ENCODE measurements around the gene PPP4R1.
"Not testable (repeated sequence)": the region's sequence is repeated elsewhere in the genome, so short reads cannot be mapped to it uniquely, and the experiment has no call there.

The PPP4R1 gene

GRCh38 chr18:9614401-9615279 is at the start of gene PPP4R1:
PPP4R1 (minus strand) TSS chr18:9614559; CDS start chr18:9614484, 75 bp downstream.
- DNase-seq (ENCODE audit: low read depth), result peak; percentile 72

- no peak for DNase-seq (ENCODE audit: low read depth)
Measured at GRCh38 chr18:9663377-9663776, 49.0 kb upstream of the PPP4R1 start.

- DNase-seq (ENCODE audit: low read depth), result peak; percentile 61
Measured at GRCh38 chr18:9661564-9661963, 47.2 kb upstream of the PPP4R1 start.

- peak; percentile 26 for DNase-seq (ENCODE audit: low read depth)
Measured at GRCh38 chr18:9659499-9660375, 45.4 kb upstream of the PPP4R1 start.

GRCh38 chr18:9658087-9658641 is 43.8 kb upstream of the PPP4R1 start:
- DNase-seq (ENCODE audit: low read depth), result no peak

GRCh38 chr18:9655232-9655767 is 40.9 kb upstream of the PPP4R1 start:
- DNase-seq (ENCODE audit: low read depth), result no peak

GRCh38 chr18:9653390-9653789 is 39.0 kb upstream of the PPP4R1 start:
- peak; percentile 65 for DNase-seq (ENCODE audit: low read depth)

- peak; percentile 59 for DNase-seq (ENCODE audit: low read depth)
Measured at GRCh38 chr18:9649164-9649540, 34.8 kb upstream of the PPP4R1 start.

- no peak for DNase-seq (ENCODE audit: low read depth)
Measured at GRCh38 chr18:9648431-9649163, 34.2 kb upstream of the PPP4R1 start.

GRCh38 chr18:9647496-9648323 is 33.4 kb upstream of the PPP4R1 start:
- DNase-seq (ENCODE audit: low read depth), result peak; percentile 22

GRCh38 chr18:9643549-9643948 is 29.2 kb upstream of the PPP4R1 start:
- DNase-seq (ENCODE audit: low read depth), result peak; percentile 98

GRCh38 chr18:9642799-9643462 is 28.6 kb upstream of the PPP4R1 start:
- DNase-seq (ENCODE audit: low read depth), result peak; percentile 66

GRCh38 chr18:9641081-9641480 is 26.7 kb upstream of the PPP4R1 start:
- DNase-seq (ENCODE audit: low read depth), result not testable (repeated sequence)

- no peak for DNase-seq (ENCODE audit: low read depth)
Measured at GRCh38 chr18:9638886-9639285, 24.5 kb upstream of the PPP4R1 start.

GRCh38 chr18:9637036-9637767 is 22.8 kb upstream of the PPP4R1 start:
- DNase-seq (ENCODE audit: low read depth), result peak; percentile 20

GRCh38 chr18:9634856-9635255 is 20.5 kb upstream of the PPP4R1 start:
- DNase-seq (ENCODE audit: low read depth), result no peak

GRCh38 chr18:9631814-9632496 is 17.6 kb upstream of the PPP4R1 start:
- peak; percentile 93 for DNase-seq (ENCODE audit: low read depth)

- DNase-seq (ENCODE audit: low read depth), result no peak
Measured at GRCh38 chr18:9630444-9630843, 16.1 kb upstream of the PPP4R1 start.

- DNase-seq (ENCODE audit: low read depth), result peak; percentile 68
Measured at GRCh38 chr18:9629709-9630108, 15.3 kb upstream of the PPP4R1 start.

Measured in EH (cell line).